HT-29 (cell line): ENCODE measurements around the gene TCF15. TPM values are rescaled to one million over a fixed set of nuclear protein-coding genes. Genes with fewer than 3 reads are reported as not detected.

Experiments used
- DNase-seq: peaks from one replicate; pipeline ENCODE4 v3.0.0-alpha.2; 2015; ENCODE audit warnings: low spot score
- total RNA-seq: library from RNA; depleted of rRNA; stranded (reverse); fragments of >200 nt; shearing (Covaris generic); gene quantifications from 2 replicates; pipeline ENCODE4 v1.2.3, GENCODE V29; 2014

TCF15 gene
- total RNA-seq, 1 experiment from 2014 or later: not detected

DNA sequence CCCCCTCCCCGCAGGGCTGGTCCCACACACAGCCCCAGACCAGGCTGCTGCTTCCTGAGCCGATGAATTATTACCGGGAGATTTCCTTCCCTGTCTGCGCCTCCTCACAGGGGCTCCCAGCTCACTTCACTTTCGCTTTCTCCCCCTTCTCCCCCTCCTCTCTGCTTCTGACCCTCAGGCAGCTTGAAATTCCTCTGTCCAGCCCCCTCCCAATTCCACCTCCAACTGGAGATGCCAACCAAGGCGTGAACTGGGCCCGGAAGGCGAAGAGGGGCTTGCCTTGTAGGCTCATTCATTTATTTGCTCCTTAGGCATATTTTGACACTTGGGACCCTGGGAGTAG is 1.7 kb upstream of the TCF15 start:
- no peak for DNase-seq

DNA sequence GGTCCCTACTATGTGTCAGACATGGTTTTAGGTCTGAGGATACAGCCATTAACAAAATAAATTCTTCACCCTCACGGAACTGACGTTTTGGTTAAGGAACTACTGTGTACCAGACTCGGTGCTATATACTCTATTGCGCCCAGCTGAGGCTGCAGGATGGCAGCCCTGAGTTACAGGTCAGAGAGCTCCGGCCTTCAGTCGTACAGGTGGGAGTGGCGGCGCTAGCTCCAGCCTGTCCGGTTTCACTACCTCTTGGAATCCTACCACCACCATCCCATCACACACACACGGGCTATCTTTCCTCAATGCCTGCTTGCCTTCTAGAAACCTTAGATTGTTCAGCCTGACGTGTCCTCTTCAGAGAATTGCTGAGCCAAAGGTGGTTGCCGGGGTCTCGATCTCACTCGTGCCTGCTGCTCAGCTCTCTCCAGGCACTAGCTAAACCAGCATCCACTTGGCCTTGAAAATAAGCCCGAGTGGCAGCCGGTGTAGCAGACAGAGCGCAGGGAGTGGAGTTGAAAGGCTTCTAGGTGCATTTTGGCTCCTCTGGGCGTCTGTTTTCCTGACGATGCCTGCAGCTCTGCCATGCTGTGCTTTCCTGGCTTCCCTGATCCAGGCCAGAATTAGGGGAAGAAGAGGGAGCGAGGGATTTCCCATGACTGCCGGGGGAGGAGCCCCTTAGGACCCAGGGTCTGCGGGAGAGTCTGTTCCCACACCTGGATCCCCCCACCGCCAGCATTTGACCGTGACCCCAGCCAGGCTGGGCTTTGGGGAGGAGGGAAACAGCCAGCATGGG is 1.1 kb upstream of the TCF15 start:
- DNase-seq: no peak

DNA sequence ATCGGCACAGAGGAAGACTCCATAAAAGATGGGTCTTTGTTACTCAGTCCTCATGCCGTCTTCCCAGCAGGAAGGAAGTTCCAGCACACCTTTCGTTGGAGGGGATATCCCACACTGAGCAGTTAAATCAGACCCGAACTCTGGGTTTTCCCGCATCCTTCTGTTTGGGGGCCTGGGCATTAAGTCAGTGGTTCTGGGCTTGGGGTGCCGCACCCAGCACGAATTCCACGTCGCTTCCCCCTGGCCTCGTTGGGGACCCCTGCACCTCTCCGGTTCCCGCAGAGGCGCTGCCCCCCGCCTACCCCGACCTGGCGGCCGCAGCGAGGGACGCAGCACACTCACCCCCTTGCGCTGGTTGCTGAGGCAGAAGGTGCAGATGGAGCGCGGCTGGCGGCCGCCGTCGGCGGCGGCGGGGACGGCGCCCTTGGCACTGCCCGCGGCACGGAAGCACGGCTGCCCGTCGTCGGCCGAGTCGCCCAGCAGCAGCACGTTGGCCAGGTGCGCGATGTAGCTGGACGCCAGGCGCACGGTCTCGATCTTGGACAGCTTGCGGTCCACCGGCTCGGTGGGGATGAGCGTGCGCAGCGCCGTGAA is 641 bp downstream of the TCF15 start:
- no peak for DNase-seq

DNA sequence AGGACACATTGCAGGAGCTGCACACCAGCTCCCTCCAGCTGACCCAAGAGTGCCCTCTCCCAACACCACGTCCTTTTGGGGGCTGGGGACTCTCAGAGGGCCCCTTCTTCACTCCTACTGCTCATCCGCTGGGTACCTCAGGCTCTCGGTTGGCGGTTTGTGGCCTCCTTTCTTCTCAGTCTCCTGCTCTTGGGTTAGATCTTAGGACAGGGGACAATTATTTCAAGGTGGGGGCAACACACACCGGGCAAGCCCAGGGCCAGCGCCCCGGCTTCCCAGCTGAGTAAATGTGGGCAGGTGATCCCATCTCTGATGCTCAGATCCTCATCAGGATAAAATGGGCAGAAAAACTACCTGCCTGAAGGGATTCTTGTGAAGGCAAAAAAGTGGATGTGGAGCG is 1.1 kb downstream of the TCF15 start:
- DNase-seq: no peak

DNA sequence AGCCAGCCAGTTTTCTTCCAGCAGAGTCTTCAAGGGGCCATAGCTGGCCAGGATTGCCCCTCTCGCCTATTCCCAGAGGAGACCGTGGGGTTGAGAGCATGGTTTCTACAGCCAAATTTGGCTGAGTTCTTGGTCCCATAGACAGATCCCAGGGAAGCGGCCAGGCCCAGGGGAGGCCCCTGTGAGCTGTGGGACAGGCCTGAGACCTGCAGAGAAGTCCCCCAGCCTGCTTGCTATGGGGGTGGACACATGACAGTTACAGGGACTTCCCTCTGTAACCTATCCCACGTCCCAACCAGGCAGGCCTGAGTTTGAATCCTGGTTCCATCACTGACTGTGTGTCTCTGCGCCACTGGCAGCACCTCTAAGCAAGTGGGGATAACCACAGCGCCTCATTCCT is 2.6 kb downstream of the TCF15 start:
- no peak for DNase-seq

DNA sequence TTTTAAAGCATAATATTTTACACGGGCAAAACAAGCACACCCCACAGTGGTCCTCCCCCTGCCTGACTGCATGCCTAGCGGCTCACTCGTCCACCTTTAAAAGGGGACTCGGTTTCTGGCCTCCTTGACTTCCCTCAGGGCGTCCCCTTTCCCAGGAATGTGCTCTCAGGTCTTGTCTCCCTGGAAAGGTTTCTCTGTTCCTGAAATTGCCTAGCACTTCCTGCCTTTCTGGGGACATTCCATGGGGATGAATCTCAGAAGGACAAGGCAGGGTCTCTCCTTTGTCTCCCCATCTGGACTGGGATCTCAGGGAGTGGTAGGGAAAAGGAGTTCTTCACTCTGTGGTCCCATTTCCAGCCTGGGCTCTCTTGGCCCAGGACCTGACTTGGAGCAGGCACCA is 4.9 kb downstream of the TCF15 start:
- no peak for DNase-seq

DNA sequence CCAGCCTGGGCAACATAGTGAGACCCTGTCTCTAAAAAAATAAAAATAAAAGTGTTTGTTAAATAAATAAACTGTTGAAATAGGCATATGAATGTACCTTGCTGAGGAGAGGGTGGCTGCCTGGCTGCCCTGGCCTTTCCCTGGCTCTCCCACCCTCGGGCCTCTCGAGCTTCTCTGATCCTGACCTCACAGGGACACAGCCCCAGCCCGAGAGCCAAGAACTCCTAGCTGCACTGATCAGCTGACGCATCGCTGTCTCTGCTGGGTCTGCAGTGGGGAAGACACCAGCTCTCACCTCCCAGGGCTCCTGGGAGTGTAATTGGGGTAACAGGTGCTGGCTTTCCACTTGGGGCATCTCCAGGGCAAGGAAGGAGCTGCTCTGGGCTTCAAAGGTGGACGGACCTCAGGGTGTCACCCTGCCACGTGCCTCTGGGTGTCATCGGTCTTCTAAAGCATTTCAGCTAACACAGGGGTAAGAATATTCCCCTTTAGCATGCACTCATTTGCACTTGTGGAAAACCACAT is 6.9 kb downstream of the TCF15 start:
- DNase-seq: no peak

DNA sequence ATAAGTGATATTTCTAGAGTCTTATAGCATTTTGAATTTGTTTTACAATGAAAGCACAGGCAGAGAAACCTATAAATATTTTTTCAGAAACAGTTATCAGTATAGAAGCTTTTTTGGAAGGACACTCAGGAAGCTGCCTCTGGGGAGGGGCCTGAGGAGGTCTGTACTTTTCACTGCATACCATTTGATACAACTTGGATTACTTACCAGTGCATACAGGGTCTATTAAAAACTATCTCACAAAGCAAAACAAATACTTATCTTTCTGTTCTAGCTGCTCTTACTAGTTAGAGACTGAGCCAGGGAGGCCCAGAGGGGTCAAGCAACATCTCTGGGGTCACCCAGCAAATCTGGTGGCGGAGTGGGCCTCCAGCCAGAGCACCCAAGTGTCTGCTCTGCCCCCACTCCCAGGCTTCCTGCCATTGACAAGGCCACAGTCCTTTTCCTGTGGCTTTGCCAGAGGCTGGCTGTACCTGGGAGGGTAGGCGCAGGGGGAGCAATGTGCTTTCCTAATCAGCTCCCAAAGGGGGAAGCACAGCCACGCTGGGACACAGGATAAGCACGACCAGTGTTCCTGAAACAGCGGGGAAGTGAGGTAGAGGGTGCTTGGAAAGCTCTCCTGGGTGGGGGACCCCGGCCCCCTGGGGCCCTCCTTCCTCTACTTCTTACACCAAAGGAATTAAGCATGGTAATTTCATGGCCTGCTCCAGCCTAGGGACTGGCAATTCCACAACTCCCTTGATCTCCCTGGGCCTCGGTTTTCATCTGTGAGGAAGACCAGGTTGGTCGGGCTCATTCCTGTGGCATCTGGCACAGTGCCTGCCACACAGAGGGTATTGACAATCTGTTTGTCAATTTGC is 7.8 kb downstream of the TCF15 start:
- DNase-seq: no peak

DNA sequence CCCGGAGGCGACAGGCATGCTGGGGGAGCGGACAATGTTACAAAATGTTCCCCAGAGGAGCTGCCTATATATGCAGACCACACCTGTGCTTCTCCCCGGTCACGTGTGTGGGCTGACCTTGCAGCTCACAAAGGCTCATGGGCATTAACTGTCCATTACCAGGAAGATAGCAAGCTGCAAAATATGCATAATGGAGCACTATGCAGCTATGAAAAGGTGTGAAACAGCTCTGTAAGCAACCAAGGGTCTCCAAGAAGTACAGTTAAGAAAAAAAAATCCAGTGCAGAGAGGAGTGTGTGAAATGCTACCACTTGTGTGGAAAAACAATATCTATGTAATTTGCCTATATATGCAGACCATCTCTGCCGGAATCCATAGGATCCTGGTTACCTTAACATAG is 9.4 kb downstream of the TCF15 start:
- no peak for DNase-seq

DNA sequence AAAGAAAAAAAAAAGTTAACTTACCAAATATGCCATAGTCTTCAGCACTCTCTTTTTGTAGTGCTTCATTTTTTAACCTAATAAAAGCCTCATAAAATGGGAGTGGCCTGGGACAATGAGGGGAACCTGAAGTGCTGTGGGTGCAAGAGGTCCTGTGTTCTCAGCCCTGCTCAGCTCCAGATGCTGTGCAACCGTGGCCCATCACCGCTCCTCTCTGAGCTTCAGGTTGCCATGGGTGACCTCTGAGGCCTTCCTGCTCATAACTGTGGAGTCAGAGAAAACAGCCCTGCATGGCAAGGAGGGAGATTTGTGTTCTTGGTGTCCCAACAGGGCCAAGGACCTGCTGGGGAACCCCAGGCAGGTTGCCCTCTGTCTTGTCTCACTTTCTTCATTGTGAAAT is 10.0 kb downstream of the TCF15 start:
- DNase-seq: no peak

DNA sequence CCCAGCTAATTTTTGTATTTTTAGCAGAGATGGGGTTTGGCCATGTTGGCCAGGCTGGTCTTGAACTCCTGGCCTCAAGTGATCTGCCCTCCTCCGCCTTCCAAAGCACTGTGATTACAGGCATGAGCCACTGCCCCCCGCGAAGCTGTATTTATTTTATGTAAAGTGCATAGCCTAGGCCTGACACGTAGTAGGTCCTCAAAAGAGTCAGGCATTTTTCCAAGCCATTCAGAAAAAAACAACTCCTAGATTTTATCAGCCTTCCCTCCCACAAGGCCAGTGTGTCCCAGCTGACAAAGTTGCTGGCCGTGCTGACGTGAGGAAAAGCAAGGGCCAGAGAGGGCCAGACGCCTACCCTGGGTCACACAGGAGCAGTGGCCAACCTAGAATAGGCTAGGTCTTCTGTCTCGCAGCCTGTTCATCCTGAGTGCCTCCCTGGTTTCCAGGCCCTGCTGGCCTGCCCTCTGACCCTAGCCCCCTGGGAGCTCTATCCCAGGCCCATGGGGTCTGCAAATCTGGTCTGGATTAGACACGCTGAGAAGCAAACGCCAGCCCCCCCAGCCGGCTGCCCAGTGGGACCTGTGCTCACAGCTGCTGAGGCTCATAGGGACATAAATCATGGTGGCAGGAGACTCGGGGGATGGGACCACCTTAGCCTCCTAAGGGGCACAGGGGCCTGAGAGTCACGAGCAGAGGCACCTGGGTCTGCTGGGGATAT is 11.8 kb downstream of the TCF15 start:
- DNase-seq: no peak

DNA sequence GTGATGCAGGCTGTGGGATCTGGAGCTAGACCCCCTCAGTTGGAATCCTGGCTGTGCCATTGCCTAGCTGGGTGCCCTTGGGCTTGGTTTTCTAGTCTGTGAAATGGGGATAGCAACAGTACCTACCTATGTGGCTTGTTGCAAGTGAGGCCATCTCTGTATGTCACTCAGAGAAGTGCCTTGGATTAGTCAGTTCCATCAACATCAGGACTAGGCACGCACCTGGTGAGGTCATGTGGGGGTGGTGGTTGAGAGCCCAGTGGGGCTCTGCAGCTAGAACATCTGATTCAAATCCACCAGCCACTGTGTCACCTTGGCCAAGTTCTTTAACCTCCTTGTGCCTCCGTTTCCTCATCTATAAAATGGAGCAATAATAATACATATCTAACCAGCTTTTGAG is 12.5 kb downstream of the TCF15 start:
- no peak for DNase-seq

DNA sequence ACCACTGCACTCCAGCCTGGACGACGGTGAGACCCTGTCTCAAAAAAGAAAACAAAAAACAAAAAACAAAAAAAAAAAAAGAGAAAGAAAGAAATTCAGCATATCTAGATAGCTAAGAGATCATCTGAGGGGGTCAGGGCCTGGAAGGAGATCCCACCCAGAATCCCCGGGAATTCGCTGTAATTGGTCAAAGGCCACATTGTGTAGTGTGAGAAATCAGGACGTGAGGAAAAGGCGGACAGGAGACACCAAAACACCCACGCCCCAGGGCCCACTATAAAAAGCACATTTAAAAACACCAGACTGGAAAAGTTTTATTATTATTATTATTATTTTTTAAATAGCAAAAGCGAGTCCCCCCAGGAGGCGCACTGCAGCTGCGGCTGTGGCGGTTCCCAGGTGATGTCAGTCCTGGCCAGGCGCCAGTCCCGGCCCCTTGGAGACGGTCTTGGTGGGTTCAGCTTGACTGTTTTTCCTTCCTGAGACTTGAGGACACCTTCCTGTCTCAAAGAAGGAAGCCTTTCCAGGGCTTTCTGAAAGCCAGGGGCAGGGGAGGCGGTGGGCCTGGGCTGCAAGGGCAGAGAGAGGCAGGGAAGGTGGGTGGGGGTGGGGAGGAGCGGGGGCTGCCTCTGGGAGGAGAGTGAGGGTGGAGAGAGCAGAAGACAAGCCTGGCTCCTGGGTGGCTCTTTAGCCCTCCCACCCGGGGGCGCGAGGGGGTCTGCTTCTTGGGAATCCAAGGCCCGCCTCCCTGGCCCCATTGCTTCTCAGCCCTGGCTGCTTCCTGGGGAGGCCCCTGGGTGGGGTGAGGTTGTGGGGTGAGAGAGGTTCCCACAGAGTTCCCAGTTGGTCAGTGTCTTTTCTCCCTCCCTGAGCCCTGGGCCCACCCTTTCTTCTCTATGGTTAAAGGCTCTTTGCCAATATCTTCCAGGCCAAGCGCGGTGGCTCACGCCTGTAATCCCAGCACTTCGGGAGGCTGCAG is 14.5 kb downstream of the TCF15 start:
- DNase-seq: no peak

DNA sequence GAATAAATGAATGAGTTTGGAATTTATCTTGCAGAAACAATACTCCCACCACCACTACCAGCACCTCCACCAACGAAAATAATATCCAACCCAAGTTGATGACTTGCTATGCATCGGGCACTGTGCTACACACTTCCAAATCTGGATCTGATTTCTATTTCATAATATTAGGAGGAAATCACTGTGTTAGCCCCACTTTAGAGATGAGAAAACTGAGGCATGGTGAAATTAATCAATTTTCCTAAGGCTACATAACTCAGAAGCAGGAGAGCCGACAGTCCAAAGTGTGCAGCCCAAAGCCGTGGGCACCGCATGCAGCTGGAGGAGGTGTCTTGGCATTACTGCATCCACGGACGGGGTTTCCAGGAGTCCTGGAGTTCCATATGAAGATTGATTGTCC is 17.6 kb downstream of the TCF15 start:
- no peak for DNase-seq

DNA sequence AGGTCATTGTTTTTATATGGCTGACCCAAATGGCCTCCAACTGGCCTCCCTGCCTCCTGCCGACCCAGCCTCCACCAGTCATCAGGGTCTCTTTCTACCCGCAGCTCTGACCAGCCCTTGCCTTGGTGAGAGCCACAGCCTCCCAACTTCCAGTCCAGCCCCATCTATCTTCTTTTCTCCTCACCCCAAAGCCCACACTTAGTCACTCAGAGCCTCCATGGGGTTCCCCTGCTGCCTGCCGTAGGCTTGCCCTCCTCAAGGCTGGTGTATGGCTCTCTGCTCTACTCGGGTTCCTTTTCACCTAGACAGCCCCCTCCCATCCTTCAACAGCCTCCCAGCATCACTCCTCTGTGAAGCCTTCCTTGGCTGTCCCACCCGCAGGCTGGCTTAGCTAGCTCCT is 18.2 kb downstream of the TCF15 start:
- no peak for DNase-seq

DNA sequence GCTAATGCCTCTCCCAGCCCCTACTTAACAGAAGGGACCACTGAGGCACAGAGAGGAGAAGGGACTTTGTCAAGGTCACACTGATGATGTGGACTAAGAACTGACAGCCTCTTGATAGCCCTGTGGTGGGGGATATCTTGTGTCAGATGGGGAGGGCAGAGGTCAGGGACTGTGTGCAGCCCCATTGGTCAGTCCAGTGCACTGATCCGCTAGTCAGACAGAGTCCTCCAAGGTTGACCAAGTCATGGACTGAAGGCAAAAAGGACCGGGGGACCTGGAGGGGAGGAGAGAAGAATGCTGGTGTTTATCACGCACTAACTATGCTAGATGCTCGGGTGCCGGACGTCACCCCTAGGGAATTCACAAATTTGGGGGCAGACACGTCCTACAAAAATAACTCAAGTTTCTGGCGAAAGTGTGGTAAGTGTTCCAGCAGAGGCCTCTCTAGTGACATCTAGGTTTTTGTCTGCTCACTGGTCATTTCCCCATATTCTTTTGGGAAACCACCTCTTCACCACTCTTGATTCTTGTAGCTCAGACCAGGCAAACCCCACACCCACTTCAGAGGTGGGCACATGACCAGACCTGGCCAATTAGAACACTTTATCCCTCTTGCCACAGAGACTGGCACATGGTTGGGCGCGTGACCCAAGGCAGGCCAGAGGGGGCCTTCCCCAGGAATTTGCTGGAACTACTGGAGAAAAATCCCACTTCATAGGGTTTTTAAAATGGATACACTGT is 21.0 kb downstream of the TCF15 start:
- DNase-seq: no peak

DNA sequence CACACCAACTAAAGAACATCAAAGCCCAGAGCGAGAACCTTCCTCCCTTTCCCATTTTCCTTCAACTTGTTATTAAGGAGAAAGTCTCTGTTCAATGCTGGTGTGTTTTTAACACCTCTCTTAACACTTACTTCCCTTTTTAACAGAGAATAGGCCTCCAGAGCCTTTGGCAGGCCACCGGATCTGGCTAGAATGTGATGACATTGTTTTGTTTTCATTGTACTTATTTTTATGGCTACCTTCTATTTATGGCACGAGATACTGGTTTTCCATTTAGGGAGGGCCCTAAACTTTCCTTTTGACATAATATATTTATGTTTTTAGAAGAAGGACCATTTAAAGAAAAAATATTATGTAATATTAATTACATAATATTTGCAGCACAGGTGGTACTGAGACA is 21.6 kb downstream of the TCF15 start:
- DNase-seq: no peak

DNA sequence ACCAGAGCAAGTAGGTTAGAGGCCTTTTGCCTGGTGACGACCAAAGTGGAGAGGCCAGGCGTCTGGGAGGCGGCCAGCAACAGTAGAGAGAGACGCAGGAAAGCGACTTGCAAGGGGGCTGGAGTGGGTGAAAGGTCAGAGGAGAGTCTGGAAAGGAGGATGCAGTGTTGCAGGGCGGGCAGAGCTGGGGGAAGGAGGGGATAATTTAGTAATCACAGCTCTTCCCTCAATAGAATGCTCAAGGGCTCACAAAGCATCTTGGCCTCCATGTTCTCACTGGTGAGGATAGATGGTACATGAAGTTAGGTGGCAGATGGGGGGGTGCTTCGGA is 25.2 kb downstream of the TCF15 start:
- DNase-seq: no peak

DNA sequence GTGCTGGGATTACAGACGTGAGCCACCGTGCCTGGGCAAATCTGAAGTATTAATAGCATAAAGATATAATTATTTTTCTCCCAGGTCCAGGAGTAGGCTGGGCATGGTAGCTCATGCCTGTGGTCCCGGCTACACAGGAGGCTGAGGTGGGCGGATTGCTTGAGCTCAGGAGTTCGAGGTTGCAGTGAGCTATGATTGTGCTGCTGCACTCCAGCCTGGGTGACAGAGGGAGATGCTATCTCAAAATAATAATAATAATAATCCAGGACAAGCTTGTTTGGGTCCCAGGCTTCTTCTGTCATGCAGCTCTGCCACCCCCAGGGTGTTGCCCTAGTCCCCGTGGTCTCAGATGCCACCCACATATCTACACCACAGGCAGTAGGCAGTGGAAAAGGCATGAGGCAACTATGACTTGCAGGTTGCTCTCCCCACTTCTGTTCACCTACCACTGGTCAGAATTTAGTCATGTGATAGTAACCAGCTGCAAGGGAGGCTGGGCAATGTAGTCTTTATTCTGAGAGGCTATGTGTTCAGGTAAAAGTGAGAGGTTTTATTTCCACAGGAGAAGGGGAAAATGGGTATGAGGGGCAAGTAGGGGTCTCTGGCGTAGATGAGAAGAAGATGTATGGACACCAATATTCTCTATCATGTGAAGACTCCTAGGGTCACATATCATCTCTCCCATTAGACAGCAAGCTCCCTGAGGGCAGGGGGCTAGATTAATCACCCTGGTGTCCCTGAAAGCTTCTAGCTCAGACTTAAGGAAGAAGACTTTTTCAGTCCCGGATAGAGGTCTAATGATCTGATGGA is 25.7 kb downstream of the TCF15 start:
- DNase-seq: peak; percentile 30
